ENCODE data around the gene CLN3.
A peak's percentile ranks its signal among the peaks of the same experiment; 100 is the strongest.

CLN3 gene

DNA sequence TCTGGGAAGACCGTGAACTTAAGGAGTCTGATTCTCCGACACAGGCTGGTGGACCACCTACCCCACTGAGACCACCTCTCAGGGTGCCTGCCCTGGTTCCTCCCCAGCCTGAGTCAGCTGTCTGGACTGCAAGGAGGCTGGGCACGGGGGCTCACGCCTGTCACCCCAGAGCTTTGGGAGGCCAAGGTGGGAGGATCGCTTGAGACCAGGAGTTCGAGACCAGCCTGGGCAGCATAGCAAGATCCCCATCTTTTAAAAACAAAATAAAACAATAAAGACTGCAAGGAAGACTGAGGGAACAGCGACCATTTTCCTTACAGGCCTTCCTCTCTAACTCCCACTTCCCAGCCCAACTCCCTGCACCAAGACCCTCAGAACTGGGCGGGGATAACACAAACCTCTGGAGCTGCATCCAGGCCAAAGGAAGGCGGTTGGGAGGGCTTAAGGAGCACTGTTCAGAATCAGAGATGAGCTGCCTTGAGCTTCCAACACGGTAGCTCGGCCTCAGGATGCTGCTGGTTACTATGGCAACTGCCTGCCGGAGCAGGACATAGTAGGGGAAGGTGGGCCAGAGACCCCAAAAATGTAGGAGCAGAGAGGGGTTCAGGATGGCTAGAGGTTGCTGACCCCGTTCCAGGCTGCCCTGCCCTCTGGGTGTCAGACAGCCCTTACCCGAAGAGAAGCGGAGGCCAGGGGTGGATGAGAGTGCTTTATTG lies 7.0 kb upstream of the CLN3 start:
- Histone ChIP-seq H3K4me1 (ENCODE audit: control insufficient read depth, insufficient read depth, low read length) (no peaks in the 10 kb centered on the region), H3K36me3 (ENCODE audit: control insufficient read depth, insufficient read depth, low read length) (no peaks in the 10 kb centered on the region), H3K9me3 (ENCODE audit: control insufficient read depth, insufficient read depth, low read length) (no peaks in the 10 kb centered on the region), H3K27me3 (ENCODE audit: control insufficient read depth, insufficient read depth, low read length) (no peaks in the 10 kb centered on the region), H3K9ac (ENCODE audit: low read depth, low read length) (no peak overlapping the region), H3K4me3 (ENCODE audit: low read depth, low read length) (no peak overlapping the region), H3K27ac (ENCODE audit: low read depth, low read length) (no peak overlapping the region)

DNA sequence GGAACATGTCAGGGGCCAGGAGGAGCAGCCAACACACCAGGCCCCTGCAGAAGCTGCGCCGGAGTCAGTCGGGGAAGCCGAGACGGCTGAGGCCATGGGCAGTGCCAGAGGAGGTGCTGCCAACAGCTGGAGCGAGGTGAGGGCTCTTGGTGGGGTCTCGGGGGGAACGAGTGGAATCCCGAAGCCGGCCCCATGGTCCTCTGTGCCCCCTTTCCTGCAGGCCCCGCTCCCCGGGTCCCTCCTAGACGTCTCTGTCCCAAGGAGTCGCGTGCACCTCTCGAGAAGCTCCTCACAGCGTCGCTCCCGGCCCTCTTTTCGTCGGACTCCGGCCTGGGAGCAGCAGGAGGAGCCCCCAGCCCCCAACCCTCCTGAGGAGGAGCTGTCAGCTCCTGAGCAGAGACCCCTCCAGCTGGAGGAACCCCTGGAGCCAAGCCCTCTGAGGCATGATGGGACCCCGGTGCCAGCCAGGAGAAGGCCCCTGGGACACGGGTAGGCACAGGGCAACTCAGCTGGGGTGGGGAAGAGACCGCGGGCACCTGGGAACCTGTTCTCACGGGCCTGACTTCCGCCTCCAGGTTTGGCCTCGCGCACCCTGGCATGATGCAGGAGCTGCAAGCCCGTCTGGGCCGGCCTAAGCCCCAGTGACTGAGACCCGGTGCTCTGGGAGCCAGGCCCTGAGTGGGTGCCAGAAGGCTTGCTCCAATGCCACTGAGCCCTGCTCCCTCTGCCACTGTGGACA lies 6.2 kb upstream of the CLN3 start:
- no peaks in the 10 kb centered on the region for H3K27me3 ChIP-seq (ENCODE audit: control insufficient read depth, insufficient read depth, low read length)
- no peaks in the 10 kb centered on the region for H3K36me3 ChIP-seq (ENCODE audit: control insufficient read depth, insufficient read depth, low read length)
- no peak overlapping the region for H3K27ac ChIP-seq (ENCODE audit: low read depth, low read length)
- H3K4me1 ChIP-seq (ENCODE audit: control insufficient read depth, insufficient read depth, low read length): no peaks in the 10 kb centered on the region
- H3K9me3 ChIP-seq (ENCODE audit: control insufficient read depth, insufficient read depth, low read length): no peaks in the 10 kb centered on the region
- H3K4me3 ChIP-seq (ENCODE audit: low read depth, low read length): no peak overlapping the region
- no peak overlapping the region for H3K9ac ChIP-seq (ENCODE audit: low read depth, low read length)

DNA sequence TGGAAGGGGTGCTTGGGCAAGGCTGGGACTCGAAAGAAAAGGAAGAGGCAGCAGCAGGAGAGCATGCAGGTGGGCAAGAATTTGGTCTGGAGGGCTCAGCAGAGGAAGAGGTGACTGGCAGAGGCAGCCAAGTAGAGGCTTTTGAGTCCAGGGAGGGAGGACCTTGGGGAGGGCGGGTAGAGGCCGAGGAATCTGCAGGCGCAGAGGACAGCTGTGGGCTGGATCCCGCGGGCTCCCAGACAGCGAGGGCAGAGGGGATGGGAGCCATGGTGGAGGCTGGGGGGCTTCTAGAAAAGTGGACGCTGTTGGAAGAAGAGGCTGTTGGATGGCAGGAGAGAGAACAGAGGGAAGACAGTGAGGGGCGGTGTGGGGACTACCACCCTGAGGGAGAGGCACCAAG lies 5.5 kb upstream of the CLN3 start:
- H3K27me3 ChIP-seq (ENCODE audit: control insufficient read depth, insufficient read depth, low read length): no peaks in the 10 kb centered on the region

DNA sequence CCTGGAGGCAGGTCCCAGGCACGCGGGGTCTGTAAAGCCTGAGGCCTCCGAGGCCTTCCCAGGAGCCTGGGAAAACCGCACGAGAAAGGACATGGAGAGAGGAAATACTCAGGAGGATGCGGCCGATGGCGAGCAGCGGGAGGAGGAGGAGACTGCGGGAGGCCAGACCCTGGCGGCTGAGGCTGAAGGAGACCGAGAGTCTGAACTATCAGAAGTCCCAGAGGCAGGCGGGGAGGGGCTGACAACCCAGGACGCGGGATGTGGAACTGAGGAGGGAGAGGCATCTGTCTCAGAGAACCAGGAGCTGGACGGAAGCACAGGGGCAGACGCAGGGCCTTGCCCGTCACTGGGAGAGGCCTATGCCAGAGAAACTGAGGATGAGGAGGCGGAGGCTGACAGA lies 5.0 kb upstream of the CLN3 start:
- Histone ChIP-seq H3K4me1 (ENCODE audit: control insufficient read depth, insufficient read depth, low read length) (no peaks in the 10 kb centered on the region), H3K27ac (ENCODE audit: low read depth, low read length) (no peak overlapping the region), H3K36me3 (ENCODE audit: control insufficient read depth, insufficient read depth, low read length) (no peaks in the 10 kb centered on the region), H3K27me3 (ENCODE audit: control insufficient read depth, insufficient read depth, low read length) (no peaks in the 10 kb centered on the region), H3K4me3 (ENCODE audit: low read depth, low read length) (no peak overlapping the region), H3K9ac (ENCODE audit: low read depth, low read length) (no peak overlapping the region), H3K9me3 (ENCODE audit: control insufficient read depth, insufficient read depth, low read length) (no peaks in the 10 kb centered on the region)

More for the DNA sequence above, 5.5 kb upstream of the CLN3 start:
- no peak overlapping the region for H3K27ac ChIP-seq (ENCODE audit: low read depth, low read length)
- H3K9me3 ChIP-seq (ENCODE audit: control insufficient read depth, insufficient read depth, low read length): no peaks in the 10 kb centered on the region
- H3K9ac ChIP-seq (ENCODE audit: low read depth, low read length): no peak overlapping the region
- H3K4me3 ChIP-seq (ENCODE audit: low read depth, low read length): no peak overlapping the region
- H3K4me1 ChIP-seq (ENCODE audit: control insufficient read depth, insufficient read depth, low read length): no peaks in the 10 kb centered on the region
- no peaks in the 10 kb centered on the region for H3K36me3 ChIP-seq (ENCODE audit: control insufficient read depth, insufficient read depth, low read length)

DNA sequence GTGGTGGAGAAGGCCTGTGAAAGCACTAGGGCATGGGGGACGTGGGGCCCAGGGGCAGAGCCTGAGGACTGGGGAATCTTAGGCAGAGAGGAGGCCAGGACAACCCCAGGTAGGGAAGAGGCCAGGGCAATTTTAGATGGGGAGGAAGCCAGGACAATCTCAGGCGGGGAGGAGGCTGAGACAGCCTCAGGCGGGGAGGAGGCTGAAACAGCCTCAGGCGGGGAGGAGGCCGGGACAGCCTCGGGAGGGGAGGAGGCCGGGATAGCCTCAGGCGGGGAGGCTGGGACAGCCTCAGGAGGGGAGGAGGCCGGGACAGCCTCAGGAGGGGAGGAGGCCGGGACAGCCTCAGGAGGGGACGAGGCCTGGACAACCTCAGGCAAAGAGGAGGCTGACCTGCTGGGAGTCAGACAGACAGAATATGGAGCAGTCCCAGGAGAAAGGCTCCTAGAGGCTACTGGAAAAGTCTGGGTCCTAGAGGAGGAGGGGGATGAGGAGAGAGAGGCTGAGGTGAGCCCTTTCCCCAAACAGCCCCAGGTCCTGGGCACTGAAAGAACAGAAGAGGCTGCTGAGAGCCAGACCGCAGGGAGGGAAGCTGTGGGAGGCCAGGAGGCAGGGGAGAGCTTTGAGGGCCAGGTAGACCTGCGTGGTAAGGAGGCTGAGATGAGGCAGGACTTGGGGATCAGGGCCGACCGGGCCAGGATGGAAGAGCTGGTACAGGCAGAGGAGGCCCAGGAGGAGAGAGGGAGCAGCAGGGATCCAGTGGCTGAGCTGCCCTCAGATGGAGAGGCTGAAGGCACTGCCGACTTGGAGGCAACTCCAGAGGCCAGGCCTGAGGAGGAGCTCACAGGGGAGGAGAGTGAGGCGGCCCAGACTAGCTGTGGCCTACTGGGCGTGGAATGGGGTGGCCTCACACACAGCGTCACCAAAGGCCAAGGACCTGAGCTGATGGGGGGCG lies 4.2 kb upstream of the CLN3 start:
- no peaks in the 10 kb centered on the region for H3K27me3 ChIP-seq (ENCODE audit: control insufficient read depth, insufficient read depth, low read length)
- H3K9me3 ChIP-seq (ENCODE audit: control insufficient read depth, insufficient read depth, low read length): no peaks in the 10 kb centered on the region
- H3K4me3 ChIP-seq (ENCODE audit: low read depth, low read length): no peak overlapping the region
- H3K36me3 ChIP-seq (ENCODE audit: control insufficient read depth, insufficient read depth, low read length): no peaks in the 10 kb centered on the region
- no peak overlapping the region for H3K27ac ChIP-seq (ENCODE audit: low read depth, low read length)
- H3K4me1 ChIP-seq (ENCODE audit: control insufficient read depth, insufficient read depth, low read length): no peaks in the 10 kb centered on the region
- H3K9ac ChIP-seq (ENCODE audit: low read depth, low read length): no peak overlapping the region

DNA sequence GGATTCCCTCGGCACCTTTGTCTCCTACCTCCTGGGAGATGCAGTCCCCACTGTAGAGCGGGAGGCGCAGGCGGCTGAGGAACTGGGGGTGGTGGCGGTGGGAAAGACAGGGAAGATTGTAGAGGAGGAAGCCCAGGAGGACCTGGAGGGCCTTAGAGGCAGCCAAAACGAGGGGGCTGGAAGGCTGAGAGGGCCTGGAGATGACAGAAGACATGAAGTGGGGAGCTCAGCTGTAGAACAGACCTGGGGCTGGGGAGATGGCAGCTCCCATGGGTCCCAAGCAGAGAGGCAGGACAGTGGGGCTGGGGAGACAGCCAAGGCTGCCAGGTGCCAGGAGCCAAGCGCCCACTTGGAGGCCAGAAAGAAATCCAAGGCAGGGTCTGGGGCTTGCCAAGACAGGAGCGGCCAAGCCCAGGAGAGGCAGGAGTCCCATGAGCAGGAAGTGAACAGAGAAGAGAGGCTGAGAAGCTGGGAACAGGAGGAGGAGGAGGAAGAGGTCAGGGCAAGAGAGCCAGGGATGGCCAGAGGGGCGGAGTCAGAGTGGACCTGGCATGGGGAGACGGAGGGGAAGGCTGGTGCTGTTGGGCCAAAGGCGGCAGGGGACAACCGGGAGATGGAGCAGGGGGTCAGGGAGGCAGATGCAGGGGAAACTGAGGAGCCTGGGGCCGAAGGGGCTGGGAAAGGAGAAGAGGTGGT lies 3.4 kb upstream of the CLN3 start:
- no peak overlapping the region for H3K9ac ChIP-seq (ENCODE audit: low read depth, low read length)
- H3K4me1 ChIP-seq (ENCODE audit: control insufficient read depth, insufficient read depth, low read length): no peaks in the 10 kb centered on the region

DNA sequence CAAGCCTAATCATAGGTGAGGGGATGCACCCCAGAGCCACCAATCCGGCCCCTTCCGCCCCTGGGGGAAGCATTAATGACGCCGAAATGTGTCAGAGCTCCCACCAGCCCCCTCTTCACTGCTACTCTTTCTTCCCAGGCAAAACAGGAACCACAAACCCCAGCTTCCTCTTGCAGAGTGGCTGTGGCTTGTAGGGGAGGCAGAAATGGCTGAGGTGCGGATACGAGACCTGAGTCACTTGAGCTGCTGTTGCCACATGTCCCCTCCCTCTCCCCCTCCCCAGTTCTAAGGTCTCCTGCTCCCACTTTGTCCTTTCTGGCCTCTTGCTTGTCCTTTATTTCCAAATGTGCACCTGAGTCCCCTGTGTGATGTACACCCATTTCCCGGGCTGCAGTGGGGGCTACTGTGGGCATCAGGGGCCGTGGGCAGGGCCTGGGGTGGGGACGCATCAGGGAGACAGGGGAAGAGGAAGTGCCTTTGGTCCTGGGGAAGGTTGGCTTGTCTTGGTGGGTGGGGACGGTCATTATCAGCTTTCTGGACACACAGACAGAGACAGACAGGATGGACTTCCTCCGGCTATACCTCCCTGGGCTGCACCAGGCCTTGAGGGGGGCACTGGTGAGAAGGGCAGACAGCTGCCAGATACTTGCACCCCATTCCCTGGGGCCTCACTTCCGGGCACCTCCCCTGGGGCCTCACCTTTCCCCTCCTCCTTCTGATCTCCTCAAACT lies 2.4 kb upstream of the CLN3 start, which contains the start of gene APOBR:
Gene APOBR (plus strand): TSS at position 523 of the 731 bp plus-strand sequence. CDS start 39 bp downstream, at position 562.
- Histone ChIP-seq H3K36me3 (ENCODE audit: control insufficient read depth, insufficient read depth, low read length) (peaks cover under 1% of the 10 kb centered on the region; the same call in 1 of the 2 replicates), H3K27ac (ENCODE audit: low read depth, low read length) (no peak within 1 kb of the TSS), H3K27me3 (ENCODE audit: control insufficient read depth, insufficient read depth, low read length) (no peaks in the 10 kb centered on the region), H3K4me3 (ENCODE audit: low read depth, low read length) (no peak within 1 kb of the TSS), H3K9me3 (ENCODE audit: control insufficient read depth, insufficient read depth, low read length) (no peaks in the 10 kb centered on the region), H3K4me1 (ENCODE audit: control insufficient read depth, insufficient read depth, low read length) (no peaks in the 10 kb centered on the region), H3K9ac (ENCODE audit: low read depth, low read length) (no peak within 1 kb of the TSS)

More for the DNA sequence above, 3.4 kb upstream of the CLN3 start:
- Histone ChIP-seq H3K36me3 (ENCODE audit: control insufficient read depth, insufficient read depth, low read length) (no peaks in the 10 kb centered on the region), H3K27me3 (ENCODE audit: control insufficient read depth, insufficient read depth, low read length) (no peaks in the 10 kb centered on the region), H3K9me3 (ENCODE audit: control insufficient read depth, insufficient read depth, low read length) (no peaks in the 10 kb centered on the region), H3K4me3 (ENCODE audit: low read depth, low read length) (no peak overlapping the region), H3K27ac (ENCODE audit: low read depth, low read length) (no peak overlapping the region)

DNA sequence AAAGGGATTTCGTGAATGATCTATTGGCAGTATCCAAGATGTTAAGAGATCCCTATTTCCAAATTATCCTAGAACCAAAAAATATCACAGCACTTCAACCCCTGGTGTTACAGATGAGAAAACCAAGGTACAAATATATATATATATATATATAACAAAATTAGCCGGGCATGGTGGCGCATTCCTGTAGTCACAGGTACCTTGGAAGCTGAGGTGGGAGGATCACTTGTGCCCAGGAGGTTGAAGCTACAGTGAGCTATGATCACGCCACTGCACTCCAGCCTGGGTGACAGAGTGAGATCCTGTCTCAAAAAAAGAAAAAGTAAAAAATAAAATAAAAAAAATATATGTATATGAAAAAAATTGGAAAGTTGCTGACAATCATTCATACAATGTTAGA lies 637 bp upstream of the CLN3 start:
- H3K9me3 ChIP-seq (ENCODE audit: control insufficient read depth, insufficient read depth, low read length): no peaks in the 10 kb centered on the region
- H3K27ac ChIP-seq (ENCODE audit: low read depth, low read length): peak overlapping the region; percentile 96
- H3K36me3 ChIP-seq (ENCODE audit: control insufficient read depth, insufficient read depth, low read length): peaks cover 8% of the 10 kb centered on the region; the same call in 1 of the 2 replicates
- no peaks in the 10 kb centered on the region for H3K27me3 ChIP-seq (ENCODE audit: control insufficient read depth, insufficient read depth, low read length)
- peak overlapping the region; percentile 98 for H3K4me3 ChIP-seq (ENCODE audit: low read depth, low read length)
- peak overlapping the region; percentile 99; the same call in 1 of the 2 replicates for H3K9ac ChIP-seq (ENCODE audit: low read depth, low read length)
- no peaks in the 10 kb centered on the region for H3K4me1 ChIP-seq (ENCODE audit: control insufficient read depth, insufficient read depth, low read length)

DNA sequence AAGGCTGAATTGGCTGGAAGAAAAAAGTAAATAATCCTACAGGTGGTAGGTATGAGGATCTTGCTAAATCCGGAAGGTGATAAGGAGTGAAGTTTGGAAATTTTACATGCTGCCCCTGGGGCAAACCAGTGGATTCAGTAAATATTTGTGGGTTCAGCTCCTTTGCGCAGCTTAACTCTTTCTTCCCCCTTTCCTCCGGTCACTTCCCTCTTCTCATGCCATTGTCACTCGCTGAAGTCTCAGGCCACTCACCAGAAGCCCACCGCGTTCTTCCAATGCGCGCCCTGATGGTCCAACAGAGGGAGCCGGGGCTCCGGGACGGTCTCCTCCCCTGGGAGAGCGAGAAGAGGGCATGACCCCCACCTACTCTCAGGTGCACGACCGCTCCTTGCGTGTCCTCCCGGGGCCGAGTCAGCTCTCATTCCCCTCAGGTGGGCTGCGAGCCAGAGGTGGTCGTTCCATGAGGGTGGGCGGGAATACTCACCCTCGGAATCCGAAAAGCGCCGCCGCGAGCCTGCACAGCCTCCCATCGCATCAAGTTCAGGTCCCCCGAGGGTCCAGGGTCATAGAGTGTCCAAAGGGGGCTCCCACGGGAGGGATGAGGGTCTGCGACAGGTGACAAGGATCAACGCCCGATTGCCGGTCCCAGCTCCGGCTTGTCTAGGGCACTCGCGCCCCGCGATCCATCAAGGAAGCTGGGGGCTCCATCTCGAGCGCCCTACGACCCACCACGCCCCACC lies 474 bp downstream of the CLN3 start:
- peak overlapping the region; percentile 98 for H3K4me3 ChIP-seq (ENCODE audit: low read depth, low read length)
- no peaks in the 10 kb centered on the region for H3K9me3 ChIP-seq (ENCODE audit: control insufficient read depth, insufficient read depth, low read length)
- no peaks in the 10 kb centered on the region for H3K4me1 ChIP-seq (ENCODE audit: control insufficient read depth, insufficient read depth, low read length)
- H3K27me3 ChIP-seq (ENCODE audit: control insufficient read depth, insufficient read depth, low read length): no peaks in the 10 kb centered on the region
- H3K36me3 ChIP-seq (ENCODE audit: control insufficient read depth, insufficient read depth, low read length): peaks cover 11% of the 10 kb centered on the region
- H3K9ac ChIP-seq (ENCODE audit: low read depth, low read length): peak overlapping the region; percentile 99
- H3K27ac ChIP-seq (ENCODE audit: low read depth, low read length): peak overlapping the region; percentile 96
